Common myeloid progenitor, CD34-positive (primary cell): ENCODE data around the gene ABLIM3.
A peak's percentile ranks its signal among the peaks of the same experiment; 100 is the strongest.

Experiments
- CTCF ChIA-PET: fragments of 350-600 bp; sonication (Branson Sonifier 250); formaldehyde crosslinking; loops from one replicate; lab custom pipeline; 2021; ENCODE audit warnings: antibody characterized with exemption; lab: Charles Lee
- POLR2A ChIA-PET: fragments of 350-600 bp; sonication (Branson Sonifier 250); formaldehyde crosslinking; loops from one replicate; lab custom pipeline; 2021; ENCODE audit warnings: antibody characterized with exemption; lab: Charles Lee
- DNase-seq, 3 donors: peaks; one replicate each; pipeline versions ENCODE4 v3.0.0 to v3.0.0-alpha.2; 2013
- H3K27ac ChIP-seq, 2 experiments: 1 replicate in 1 of 2; 2 replicates in 1 of 2; pipeline ENCODE4 v1.7.0; 2013; ENCODE audit warnings: inconsistent platforms in 2 of 2, low read length in 2 of 2, mild to moderate bottlenecking in 2 of 2, low read depth in 1 of 2, moderate library complexity in 1 of 2; ENCODE audit not compliant: severe bottlenecking in 2 of 2, insufficient read depth in 1 of 2, poor library complexity in 1 of 2
- H3K27me3 ChIP-seq, 5 experiments: replicated peaks in 2 of 5; 1 replicate in 3 of 5; 2 replicates in 2 of 5; pipeline versions ENCODE4 v1.6.1 to v1.7.0; 2013; ENCODE audit warnings: low read length in 4 of 5, mild to moderate bottlenecking in 2 of 5, moderate library complexity in 2 of 5, inconsistent platforms in 1 of 5; ENCODE audit not compliant: insufficient read depth in 5 of 5, control insufficient read depth in 4 of 5
- H3K36me3 ChIP-seq, 4 experiments: 1 replicate in 2 of 4; 2 replicates in 2 of 4; pipeline versions ENCODE4 v1.6.1 to v1.7.0; 2013; ENCODE audit warnings: low read length in 3 of 4, control low read depth in 1 of 4, mild to moderate bottlenecking in 1 of 4; ENCODE audit not compliant: control insufficient read depth in 4 of 4, insufficient read depth in 4 of 4
- H3K4me1 ChIP-seq, 4 experiments: 1 replicate in 3 of 4; 2 replicates in 1 of 4; pipeline versions ENCODE4 v1.6.1 to v1.7.1; 2013; ENCODE audit warnings: low read length in 3 of 4, mild to moderate bottlenecking in 3 of 4, control low read depth in 1 of 4, inconsistent platforms in 1 of 4, moderate library complexity in 1 of 4; ENCODE audit not compliant: control insufficient read depth in 4 of 4, insufficient read depth in 4 of 4; ENCODE audit errors: control extremely low read depth in 1 of 4
- H3K4me3 ChIP-seq, 7 experiments: 1 replicate in 4 of 7; 2 replicates in 3 of 7; pipeline versions ENCODE4 v1.5.1 to v1.7.0; 2013; ENCODE audit warnings: mild to moderate bottlenecking in 7 of 7, low read length in 6 of 7, moderate library complexity in 6 of 7, inconsistent platforms in 2 of 7, low read depth in 2 of 7, control low read depth in 1 of 7; ENCODE audit not compliant: insufficient read depth in 4 of 7, control insufficient read depth in 1 of 7; ENCODE audit errors: extremely low read depth in 1 of 7
- H3K9me3 ChIP-seq, 5 experiments: 1 replicate in 4 of 5; 2 replicates in 1 of 5; pipeline versions ENCODE4 v1.6.1 to v1.7.1; 2013; ENCODE audit warnings: low read length in 4 of 5, mild to moderate bottlenecking in 2 of 5, inconsistent platforms in 1 of 5, low read depth in 1 of 5, moderate library complexity in 1 of 5; ENCODE audit not compliant: control insufficient read depth in 4 of 5, insufficient read depth in 2 of 5; ENCODE audit errors: control extremely low read depth in 1 of 5
- WGBS: methylation state at CpG from one replicate; pipeline ENCODE4 v1.1.5; 2013; ENCODE audit not compliant: insufficient coverage; 5-methylcytosine and 5-hydroxymethylcytosine counted together

Gene ABLIM3

DNA sequence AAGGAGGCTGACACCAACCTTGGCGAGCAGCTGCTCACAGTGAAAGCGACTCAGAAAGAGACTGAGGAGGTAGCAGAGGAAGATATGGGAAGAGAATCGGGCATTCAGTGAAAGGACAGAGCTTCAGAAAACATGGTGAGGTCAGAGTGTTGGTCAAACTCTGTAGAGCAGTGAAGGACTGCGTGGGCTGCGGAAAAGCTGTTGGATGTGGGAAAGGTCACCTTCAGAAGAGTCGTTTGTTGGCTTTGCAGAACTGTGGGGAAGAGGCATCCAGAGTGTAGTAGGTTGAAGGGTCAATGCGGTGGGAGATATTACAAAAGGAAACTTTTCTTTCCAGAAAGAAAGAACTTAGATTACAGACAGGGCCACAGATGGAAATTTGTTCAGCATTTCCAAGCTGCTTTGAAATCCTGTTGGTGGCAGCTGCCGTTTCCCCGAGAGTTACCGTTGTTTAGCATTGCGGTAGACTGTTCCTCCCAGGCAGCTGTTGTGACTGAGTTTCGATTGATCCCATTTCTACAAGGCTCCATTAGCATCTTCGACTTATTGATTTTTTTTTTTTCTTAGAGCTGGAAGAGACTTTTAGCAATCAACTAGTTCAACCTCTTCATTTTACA is 72.1 kb downstream of the ABLIM3 start:
- WGBS = 93% methylated on average over 11 of the region's 13 CpGs
- ChIA-PET POLR2A (no interaction called here), CTCF (interaction anchor here (0.9 to 1.4 kb wide), 2 partner anchors 10 to 15 kb away, joined by 4 to 6 read pairs; no protein-coding TSS in a partner anchor)
- Histone ChIP-seq H3K27me3 (no peaks in the 10 kb centered on the region), H3K9me3 (no peaks in the 10 kb centered on the region), H3K27ac (no peak overlapping the region), H3K4me1 (peaks cover 0 to 8% (median 7%) of the 10 kb centered on the region in 4 experiments), H3K36me3 (no peaks in the 10 kb centered on the region), H3K4me3 (no peak overlapping the region)
- no peak for DNase-seq

DNA sequence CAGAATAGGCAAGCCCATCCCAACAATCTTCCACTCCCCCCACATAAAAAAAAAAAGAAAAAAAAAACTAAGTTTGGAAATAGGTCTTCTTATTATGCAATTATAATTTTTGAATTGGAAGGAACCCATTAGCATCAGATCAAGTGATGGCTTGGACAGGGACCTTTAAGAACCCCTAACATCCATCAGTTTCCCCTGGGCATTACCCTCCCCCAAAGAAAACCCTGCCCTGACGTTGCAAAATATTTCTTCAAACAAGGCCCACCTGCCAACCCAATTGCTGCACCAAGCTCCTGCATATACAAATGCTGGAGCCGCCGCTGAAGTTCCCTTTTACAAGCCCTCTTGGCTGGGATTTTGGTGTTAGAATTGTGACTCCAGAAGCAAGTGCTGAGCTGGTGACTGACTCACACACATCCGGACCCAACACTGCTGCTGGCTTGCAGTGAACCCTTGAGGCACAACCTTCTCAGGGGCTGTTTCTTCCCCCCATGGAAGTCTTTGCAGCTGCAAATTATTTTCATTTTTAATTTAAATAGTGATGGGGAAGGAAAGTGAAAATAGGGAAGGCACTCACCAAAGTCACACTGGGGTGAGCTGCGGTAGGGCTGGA is 74.3 kb downstream of the ABLIM3 start:
- POLR2A ChIA-PET = no interaction called here
- DNase-seq = peak in 2 of 3 donors; percentile 40 to 52
- peaks cover 0 to 8% (median 0%) of the 10 kb centered on the region in 4 experiments for H3K4me1 ChIP-seq

DNA sequence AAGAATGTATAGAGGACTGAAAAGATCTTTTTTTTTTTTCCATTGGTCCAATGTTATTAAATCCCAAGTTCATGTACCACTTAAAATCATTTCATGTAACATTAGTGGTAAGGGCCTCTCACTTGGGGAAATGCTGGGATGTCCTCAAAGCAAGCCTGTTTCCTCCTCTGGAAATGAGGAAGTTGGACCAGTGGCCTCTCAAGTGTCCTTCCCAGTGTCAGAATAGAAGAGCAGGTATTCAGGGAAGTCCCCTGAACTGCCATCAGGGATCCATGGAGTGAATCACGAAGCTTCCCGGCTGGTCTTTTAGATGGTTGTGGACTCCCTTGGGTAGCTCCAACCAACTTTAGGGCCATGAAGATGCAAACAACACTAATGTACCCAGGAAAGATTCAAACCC is 75.2 kb downstream of the ABLIM3 start:
- no peak overlapping the region for H3K4me3 ChIP-seq
- no peaks in the 10 kb centered on the region for H3K36me3 ChIP-seq
- H3K27me3 ChIP-seq = no peaks in the 10 kb centered on the region
- H3K27ac ChIP-seq = no peak overlapping the region
- WGBS = 100% methylated on average over 2 of the region's 2 CpGs
- H3K9me3 ChIP-seq = no peaks in the 10 kb centered on the region
- H3K4me1 ChIP-seq = peaks cover 0 to 8% (median 0%) of the 10 kb centered on the region in 4 experiments
- DNase-seq = peak in 2 of 3 donors; percentile 7 to 22
- ChIA-PET CTCF (no interaction called here), POLR2A (no interaction called here)

More for the DNA sequence above, 74.3 kb downstream of the ABLIM3 start:
- Histone ChIP-seq H3K9me3 (no peaks in the 10 kb centered on the region), H3K27ac (no peak overlapping the region), H3K36me3 (no peaks in the 10 kb centered on the region), H3K27me3 (no peaks in the 10 kb centered on the region), H3K4me3 (no peak overlapping the region)
- 91% methylated on average over 4 of the region's 5 CpGs for WGBS
- CTCF ChIA-PET = no interaction called here

DNA sequence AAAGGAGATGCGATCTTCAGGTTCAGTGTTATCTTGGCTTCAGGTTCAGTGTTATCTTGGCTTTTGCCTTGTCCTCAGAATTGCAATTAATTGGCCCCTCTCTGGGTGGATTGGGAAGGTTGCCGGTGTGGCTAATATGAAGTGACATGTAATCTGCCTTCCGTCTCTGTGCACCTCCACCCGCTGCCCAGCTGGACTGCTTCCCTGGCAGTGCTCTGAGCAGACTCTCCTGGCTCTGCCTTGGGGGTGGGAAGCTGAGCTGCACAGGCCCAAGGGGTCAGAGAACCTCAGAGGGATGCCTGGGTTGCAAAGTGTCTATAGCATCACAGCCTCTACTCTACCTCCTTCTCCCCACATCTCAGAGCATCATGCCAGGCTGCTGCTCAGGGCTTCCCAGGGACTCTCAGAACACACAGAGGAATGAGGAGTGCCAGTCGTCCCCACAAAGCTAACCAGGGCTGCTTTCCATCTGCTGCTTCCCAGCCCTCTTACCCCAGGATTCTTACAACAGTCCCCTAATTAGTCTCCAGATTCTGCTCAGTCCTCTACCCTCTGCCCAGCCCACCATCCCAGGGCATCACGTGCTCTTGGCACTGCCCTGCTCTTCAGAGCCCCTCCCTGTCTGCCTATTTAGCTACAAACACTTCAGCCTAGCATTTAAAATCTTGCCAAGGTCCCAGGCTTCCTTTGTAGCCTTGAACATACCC is 76.0 kb downstream of the ABLIM3 start:
- CTCF ChIA-PET = interaction anchor here (0.9 to 1.1 kb wide), 2 partner anchors 13 to 57 kb away, joined by 3 read pairs; no protein-coding TSS in a partner anchor
- H3K27ac ChIP-seq = no peak overlapping the region
- no peaks in the 10 kb centered on the region for H3K9me3 ChIP-seq
- peaks cover 0 to 8% (median 0%) of the 10 kb centered on the region in 4 experiments for H3K4me1 ChIP-seq
- H3K4me3 ChIP-seq = no peak overlapping the region
- POLR2A ChIA-PET = no interaction called here
- DNase-seq = no peak
- 92% methylated on average over 5 of the region's 6 CpGs for WGBS
- no peaks in the 10 kb centered on the region for H3K27me3 ChIP-seq
- no peaks in the 10 kb centered on the region for H3K36me3 ChIP-seq

DNA sequence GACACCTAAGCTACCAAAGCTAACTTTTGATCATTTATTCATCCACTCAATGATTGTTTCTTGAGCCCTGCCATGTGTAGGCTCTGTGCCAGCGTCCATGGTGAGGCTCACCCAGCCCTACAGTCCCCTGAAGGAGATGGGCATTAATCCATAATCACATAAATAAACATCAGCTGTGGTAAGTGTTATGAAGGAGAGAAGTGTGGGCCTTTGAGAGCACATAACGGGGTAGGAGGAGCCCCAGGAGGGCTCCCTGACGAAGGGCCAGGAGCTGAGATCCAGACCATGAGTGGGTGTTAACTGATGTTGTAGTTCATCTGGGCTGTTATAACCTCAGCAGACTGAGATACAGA is 76.5 kb downstream of the ABLIM3 start:
- ChIA-PET CTCF (interaction anchor here (0.9 to 1.1 kb wide), 2 partner anchors 12 to 58 kb away, joined by 3 read pairs; no protein-coding TSS in a partner anchor), POLR2A (no interaction called here)
- H3K9me3 ChIP-seq = no peaks in the 10 kb centered on the region
- no peaks in the 10 kb centered on the region for H3K36me3 ChIP-seq
- 100% methylated on average over 1 of the region's 3 CpGs for WGBS
- peaks cover 0 to 10% (median 1%) of the 10 kb centered on the region in 4 experiments for H3K4me1 ChIP-seq
- H3K27me3 ChIP-seq = no peaks in the 10 kb centered on the region
- H3K27ac ChIP-seq = no peak overlapping the region
- DNase-seq = no peak
- H3K4me3 ChIP-seq = no peak overlapping the region

DNA sequence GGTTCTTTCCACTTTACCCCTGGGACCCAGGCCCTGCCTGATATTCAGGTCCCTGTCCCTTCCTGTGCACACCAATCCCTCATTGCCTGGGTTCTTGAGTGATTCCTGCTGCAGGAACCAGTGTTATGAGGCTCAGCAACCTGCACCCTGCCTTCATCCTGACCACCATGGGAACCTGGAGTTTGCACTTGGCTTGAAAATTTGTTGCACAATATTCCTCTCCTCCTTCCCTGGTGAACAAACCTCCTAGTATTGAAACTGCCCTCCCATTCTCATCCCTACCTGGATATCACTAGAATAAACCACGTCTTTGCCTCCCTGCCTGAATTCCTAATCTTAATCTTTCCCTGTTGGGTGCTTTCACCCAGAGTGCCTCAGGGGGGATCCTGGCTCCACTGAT is 78.3 kb downstream of the ABLIM3 start:
- CTCF ChIA-PET = no interaction called here
- no peak for DNase-seq
- H3K36me3 ChIP-seq = no peaks in the 10 kb centered on the region
- H3K4me3 ChIP-seq = no peak overlapping the region
- no peaks in the 10 kb centered on the region for H3K9me3 ChIP-seq
- H3K27ac ChIP-seq = no peak overlapping the region
- peaks cover 0 to 18% (median 7%) of the 10 kb centered on the region in 4 experiments for H3K4me1 ChIP-seq
- 90% methylated on average over 1 of the region's 1 CpG for WGBS
- POLR2A ChIA-PET = no interaction called here
- H3K27me3 ChIP-seq = no peaks in the 10 kb centered on the region

DNA sequence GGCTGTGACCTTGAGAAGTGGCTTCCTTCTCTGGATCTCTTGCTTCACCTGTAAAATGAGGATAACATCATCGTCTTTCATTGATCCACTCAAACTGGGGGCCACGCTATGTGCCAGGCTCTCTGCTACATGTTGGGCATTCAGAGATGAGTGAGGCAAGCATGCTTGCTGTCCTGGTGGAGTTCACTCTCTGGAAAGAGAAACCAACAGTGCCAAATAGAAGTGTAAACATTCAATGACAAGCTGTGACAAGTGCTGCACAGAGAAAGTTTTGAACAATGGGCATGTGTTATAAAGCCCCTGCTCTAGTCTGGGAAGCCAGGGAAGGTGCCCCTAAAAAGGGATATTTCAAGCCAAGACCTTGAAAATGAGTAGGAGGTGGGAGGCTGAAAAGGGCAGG is 79.5 kb downstream of the ABLIM3 start:
- no peak overlapping the region for H3K27ac ChIP-seq
- no peaks in the 10 kb centered on the region for H3K27me3 ChIP-seq
- CTCF ChIA-PET = no interaction called here
- peaks cover 0 to 18% (median 7%) of the 10 kb centered on the region in 4 experiments for H3K4me1 ChIP-seq
- no peaks in the 10 kb centered on the region for H3K36me3 ChIP-seq
- no peak overlapping the region for H3K4me3 ChIP-seq
- POLR2A ChIA-PET = no interaction called here
- WGBS = 90% methylated on average over 2 of the region's 2 CpGs
- DNase-seq = no peak
- no peaks in the 10 kb centered on the region for H3K9me3 ChIP-seq
